GM20431 (cell line): ENCODE data around the gene TAS2R39.

Experiments used
- in situ Hi-C: fragments of 300-500 bp; cut with MseI, MboI; formaldehyde crosslinking; loops from one replicate; pipeline ENCODE4 v1.15.0; 2020; ENCODE audit warnings: low sequenced_read_pairs; ENCODE audit not compliant: unreplicated experiment

The TAS2R39 gene

DNA sequence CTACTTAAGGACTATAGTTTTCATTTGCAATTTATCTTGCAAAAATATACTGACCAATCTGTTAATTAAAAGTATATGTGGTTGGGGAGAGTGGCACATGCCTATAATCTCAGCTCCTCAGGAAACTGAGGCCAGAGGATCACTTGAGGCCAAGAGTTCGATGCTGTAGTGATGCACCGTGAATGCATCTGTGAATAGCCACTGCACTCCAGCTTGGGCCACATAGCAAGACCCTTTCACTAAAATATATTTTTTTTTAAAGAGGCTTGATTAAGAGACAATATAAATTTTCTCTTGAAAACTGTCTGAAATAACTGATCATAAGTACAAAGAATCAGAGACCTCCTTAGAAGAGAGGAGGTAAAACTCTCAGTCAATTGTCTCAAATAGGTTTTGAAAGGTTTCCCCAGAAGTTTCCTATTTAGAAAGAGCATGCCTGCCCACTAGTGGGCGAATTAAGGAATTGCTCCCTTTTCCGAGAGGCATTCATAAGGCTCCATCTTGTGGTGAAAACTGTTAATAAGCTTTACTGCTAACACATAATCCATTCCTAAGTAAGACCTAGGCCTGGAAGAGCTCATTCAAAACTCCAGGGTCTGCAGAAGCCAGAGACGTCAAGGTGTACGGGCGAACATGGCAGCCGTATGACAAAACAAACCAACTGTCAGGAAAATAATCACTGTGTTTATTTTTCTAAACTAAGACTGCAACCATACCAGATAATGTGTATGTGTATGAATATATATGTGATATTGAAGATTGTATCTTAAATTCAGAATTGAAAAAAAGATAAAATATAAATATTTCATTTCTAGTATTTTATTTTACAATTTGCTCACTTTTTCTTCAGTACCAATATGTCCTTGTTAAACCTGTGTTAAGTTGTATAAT is 31.8 kb downstream of the TAS2R39 start:
- in situ Hi-C loops: loop anchor here (25.0 kb wide), 2 partner anchors 328 to 603 kb away; partner anchors contain the start of gene TRPV6

- in situ Hi-C loops: loop anchor here (25.0 kb wide), 2 partner anchors 329 to 604 kb away; partner anchors contain the start of gene TRPV6
These were observed 32.9 kb downstream of the TAS2R39 start for GRCh38 chr7:143216151-143216550.

GRCh38 chr7:143216686-143217085 is 33.5 kb downstream of the TAS2R39 start:
- in situ Hi-C loops: loop anchor here (25.0 kb wide), 2 partner anchors 329 to 604 kb away; partner anchors contain the start of gene TRPV6

DNA sequence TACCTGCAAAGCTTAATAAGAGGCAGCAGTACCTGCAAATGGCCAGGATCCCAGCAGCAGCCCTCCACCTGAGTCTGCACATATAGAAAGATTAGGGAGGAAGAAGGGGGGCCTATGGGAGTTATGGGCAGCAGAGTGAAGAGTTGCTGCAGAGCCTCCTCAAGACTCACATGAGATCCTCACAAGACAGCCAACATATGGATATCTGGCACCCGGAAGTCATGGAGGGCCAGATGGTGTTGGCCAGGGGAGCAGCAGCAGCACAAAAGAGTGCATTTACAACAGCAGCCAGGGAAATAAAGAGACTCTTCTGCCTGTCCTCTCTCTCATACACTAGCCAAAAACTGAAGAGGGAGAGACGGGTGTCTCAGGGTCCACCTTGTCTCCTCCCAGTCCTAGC is 34.6 kb downstream of the TAS2R39 start:
- in situ Hi-C loops: loop anchor here (25.0 kb wide), 2 partner anchors 331 to 606 kb away; partner anchors contain the start of gene TRPV6

DNA sequence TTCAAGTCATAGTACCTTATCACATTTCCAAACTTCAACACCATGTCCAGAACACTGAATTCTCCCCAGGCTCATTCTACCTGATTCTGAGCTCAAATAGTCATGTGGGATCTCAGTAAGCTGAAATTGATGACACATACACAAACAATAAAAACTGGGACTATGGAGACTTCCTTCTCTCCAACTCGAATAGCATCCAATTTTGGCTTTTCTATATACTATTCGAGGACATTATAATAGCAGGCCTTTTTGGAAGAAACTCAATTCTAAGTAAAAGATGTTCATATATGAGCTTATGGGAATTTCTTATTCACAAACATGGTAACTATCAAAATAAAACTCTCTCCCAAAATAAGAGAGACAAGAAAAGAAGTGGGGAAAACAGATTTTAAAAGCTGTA is 38.1 kb downstream of the TAS2R39 start:
- in situ Hi-C loops: loop anchor here (10.0 to 25.0 kb wide), 3 partner anchors 216 to 609 kb away; partner anchors contain the start of gene TRPV6

DNA sequence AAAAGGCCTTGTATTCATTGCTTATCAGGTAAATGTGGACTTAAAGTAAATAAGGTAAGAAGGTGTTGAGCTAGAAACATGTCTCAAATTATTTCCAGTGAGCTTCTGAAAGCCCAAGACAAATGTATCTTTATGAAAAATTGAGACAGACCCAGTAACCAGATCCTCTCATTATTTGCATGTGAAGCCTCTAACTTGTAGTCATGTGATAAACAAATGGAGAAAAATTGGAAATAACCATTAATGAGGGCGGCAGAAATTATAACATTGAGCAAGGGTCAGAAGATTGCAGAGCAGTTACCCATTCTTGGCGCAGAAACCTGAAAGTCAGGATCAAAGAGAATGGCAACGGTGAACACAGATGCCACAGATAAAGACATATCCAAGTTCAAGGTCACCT is 38.5 kb downstream of the TAS2R39 start, which contains the start of gene TAS2R40:
Gene TAS2R40 (plus strand): TSS at position 301 of the 400 bp plus-strand sequence. CDS start 42 bp downstream, at position 343.
- in situ Hi-C loops: loop anchor here (10.0 to 25.0 kb wide), 3 partner anchors 217 to 609 kb away; partner anchors contain the start of gene TRPV6

DNA sequence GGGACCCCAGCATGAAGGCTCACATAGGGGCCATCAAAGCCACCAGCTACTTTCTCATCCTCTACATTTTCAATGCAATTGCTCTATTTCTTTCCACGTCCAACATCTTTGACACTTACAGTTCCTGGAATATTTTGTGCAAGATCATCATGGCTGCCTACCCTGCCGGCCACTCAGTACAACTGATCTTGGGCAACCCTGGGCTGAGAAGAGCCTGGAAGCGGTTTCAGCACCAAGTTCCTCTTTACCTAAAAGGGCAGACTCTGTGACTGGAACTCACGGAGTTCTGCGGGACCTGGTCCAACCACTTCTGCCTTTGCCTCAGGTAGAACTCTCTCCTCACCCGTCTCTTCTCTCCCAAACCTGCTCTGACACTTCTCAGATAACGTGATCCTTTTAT is 39.6 kb downstream of the TAS2R39 start:
- in situ Hi-C loops: loop anchor here (10.0 to 25.0 kb wide), 3 partner anchors 218 to 610 kb away; partner anchors contain the start of gene TRPV6

GRCh38 chr7:143223784-143224183 is 40.6 kb downstream of the TAS2R39 start:
- in situ Hi-C loops: loop anchor here (10.0 to 25.0 kb wide), 3 partner anchors 219 to 611 kb away; partner anchors contain the start of gene TRPV6

DNA sequence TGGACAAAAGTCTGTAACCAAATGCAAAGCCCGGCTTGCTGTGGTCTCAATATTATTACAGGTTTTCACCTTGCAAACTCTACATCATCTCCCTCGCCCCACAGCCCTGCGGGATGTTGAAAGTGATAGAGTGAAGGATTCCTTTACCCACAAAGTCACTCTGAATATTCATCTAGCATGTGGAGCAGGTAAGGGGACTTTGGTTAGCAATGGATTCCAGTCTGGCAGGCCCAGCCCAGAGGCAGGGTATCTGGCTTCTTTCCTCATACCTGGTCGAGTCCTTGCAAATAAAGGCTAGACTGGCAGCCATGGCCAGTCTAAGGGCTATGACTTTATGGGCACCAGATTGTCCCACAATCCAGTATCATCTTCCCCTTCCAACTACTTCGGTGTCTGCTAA is 41.8 kb downstream of the TAS2R39 start:
- in situ Hi-C loops: loop anchor here (10.0 to 25.0 kb wide), 2 partner anchors 187 to 220 kb away; partner anchors contain the start of gene EPHA1

GRCh38 chr7:143227806-143228205 is 44.6 kb downstream of the TAS2R39 start:
- in situ Hi-C loops: loop anchor here (10.0 to 25.0 kb wide), 2 partner anchors 184 to 223 kb away; partner anchors contain the start of gene EPHA1

DNA sequence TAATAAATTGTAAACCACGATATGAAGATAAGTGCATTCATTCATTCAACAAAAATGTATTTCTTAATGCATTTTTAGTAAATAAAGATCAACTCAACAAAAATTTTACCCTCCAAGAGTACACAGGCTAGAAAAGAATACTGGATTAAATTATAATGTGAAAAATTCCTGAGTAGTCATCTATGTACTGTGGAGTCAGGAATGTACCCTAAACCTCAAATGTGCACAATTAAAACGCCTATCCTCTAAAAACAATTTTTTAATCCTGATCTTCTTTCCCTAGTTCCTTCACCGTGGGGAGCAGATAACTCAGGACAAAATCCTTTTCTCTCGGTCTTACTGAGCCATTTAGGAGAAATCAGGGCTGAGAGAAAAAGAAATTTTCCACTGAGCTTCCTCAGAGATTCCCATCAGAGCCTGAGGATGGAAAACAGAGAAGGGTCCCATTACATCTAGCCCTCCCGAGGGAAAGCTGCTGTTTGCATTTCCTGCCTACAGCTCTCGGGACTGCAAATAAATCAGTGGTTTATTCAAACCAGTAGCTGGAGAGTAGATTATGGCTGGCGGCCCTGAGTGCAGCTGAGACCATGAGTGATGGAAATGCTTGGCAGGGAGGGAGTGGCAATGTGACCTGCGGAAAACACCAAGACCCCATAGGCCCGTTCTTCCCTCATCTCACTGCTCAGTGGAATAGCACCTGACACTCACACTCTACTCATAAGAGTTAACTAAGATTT is 46.0 kb downstream of the TAS2R39 start:
- in situ Hi-C loops: loop anchor here (10.0 to 25.0 kb wide), 2 partner anchors 183 to 224 kb away; partner anchors contain the start of gene EPHA1

- in situ Hi-C loops: loop anchor here (25.0 kb wide), 1 partner anchor 181 kb away; the partner anchor contains the start of gene EPHA1
These were observed 47.6 kb downstream of the TAS2R39 start for GRCh38 chr7:143230602-143231457.
